ENCODE results near the gene CPSF3.

CPSF3 gene

DNA sequence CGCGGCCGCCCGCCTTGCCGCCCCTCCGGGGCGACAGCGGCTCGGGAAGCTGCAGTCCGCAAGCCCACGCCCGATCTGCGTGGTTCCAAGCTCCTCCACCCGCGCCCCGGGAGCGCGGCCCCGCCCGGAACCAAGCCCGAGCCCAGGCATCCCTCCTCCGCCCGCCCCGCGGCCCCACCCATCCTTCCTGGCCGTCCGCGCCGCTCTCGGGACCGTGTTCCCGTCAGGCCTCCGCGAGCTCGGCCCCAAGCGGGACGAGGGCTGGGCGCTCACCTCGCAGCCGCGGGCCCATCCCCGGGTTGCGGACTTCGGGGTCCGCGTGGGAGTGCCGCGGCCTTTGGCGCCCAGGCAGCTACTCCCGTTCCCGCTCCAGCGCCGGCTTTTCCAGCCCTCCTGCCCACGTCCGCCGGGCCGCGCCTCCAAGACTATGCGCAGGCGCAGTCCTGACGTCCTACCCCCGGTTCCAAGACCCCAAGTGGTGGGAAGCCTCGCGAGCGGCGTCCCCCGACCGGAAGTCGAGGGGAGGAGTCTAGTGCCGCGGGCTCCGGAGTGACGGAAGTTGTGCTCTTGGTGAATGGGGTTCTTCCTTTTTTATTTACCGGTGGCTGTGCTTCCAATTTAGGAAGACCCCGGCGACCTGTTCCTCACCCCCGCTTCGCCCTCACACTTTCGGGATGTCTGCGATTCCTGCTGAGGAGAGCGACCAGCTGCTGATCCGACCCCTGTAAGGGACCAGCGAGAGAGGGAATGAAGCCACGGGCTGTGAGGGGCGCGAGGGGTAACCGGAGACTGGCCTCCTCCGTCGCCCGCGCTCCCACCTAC is at the start of gene CPSF3, which contains the start of gene ITGB1BP1:
CPSF3 (plus strand) TSS at position 555 of the 822 bp plus-strand sequence; CDS start at position 675, 120 bp downstream.
ITGB1BP1 (minus strand) TSS at position 429 of the 822 bp plus-strand sequence. CDS start 4,831 bp downstream, outside the sequence.
- ChIA-PET POLR2A (ENCODE audit: low non-redundant PET) (no interaction called here), CTCF (no interaction called here)
- TF ChIP-seq, protein P1, sequence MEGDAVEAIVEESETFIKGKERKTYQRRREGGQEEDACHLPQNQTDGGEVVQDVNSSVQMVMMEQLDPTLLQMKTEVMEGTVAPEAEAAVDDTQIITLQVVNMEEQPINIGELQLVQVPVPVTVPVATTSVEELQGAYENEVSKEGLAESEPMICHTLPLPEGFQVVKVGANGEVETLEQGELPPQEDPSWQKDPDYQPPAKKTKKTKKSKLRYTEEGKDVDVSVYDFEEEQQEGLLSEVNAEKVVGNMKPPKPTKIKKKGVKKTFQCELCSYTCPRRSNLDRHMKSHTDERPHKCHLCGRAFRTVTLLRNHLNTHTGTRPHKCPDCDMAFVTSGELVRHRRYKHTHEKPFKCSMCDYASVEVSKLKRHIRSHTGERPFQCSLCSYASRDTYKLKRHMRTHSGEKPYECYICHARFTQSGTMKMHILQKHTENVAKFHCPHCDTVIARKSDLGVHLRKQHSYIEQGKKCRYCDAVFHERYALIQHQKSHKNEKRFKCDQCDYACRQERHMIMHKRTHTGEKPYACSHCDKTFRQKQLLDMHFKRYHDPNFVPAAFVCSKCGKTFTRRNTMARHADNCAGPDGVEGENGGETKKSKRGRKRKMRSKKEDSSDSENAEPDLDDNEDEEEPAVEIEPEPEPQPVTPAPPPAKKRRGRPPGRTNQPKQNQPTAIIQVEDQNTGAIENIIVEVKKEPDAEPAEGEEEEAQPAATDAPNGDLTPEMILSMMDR (conservative IDR thresholded peaks at IDR 0.05; ENCODE audit: low read depth) = no peak
- DNase-seq (ENCODE audit: low spot score) = peak; percentile 100
- H3K27ac ChIP-seq = peak within 1 kb of the TSS; percentile 89

DNA sequence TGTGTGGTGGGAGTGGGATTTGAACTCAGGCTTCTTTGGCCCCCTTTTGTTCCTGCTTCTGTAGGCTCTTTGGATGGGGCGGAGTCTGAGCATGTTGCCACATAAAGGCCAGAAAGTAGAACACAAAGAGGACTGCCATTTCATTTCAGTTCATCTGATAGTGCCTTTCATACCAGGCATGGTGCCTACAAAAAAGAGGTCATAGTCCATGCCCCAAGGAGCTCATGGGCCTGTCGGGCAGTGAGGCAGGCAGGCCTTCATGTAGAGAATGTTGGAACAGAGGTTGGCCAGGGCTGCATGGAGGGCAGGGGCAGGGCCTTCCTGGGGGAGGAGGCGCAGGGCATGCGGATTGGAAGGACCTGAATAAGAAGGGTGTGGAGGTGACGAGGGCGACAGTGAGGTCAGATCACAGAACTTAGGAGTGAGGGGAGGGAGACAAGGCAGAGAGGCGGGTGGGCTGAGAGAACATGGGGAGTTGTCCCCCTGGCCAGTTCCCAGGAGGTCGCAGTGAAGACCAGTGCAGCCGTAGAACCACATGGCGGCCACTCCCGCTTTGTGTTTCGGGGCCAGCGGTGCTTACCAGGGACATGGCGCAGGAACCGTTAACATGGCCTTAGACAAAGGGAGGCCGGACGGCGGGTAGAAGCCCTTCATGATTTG is 49.3 kb upstream of the CPSF3 start:
- no peak for DNase-seq (ENCODE audit: low spot score)
- CTCF ChIA-PET = no interaction called here
- no peak overlapping the region for H3K27ac ChIP-seq
- TF ChIP-seq, protein P1 (conservative IDR thresholded peaks at IDR 0.05; ENCODE audit: low read depth) = no peak
- POLR2A ChIA-PET (ENCODE audit: low non-redundant PET) = interaction anchor here (0.6 kb wide), 1 partner anchor 13 kb away, joined by 10 read pairs; no protein-coding TSS in a partner anchor

DNA sequence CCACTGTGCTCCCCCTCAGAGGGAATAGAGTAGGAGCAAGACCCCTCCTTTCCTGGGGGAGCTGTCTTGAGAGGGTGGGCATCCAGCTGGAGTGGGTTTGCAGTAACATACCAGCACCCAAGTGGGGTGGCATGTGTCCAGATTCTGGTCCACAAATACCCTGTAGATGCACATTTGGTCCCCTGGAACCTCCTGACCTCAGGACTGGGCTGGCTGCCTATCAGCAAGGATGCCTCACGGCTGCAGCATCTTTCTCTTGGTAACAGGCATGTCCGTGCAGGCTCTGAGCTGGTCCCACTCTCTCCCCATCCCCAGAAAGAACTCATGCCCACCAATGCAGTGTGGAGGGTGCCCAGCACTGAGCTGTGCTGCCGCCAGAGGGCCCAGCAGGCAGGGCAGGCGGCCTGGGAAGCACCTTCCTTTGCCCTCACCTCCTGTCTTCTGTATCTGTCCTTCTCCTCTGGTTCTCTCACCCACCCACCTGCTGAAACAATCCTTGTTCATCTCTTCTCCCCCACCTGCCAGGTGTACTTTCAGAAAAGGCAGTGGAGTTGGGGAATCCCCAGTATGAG is 47.5 kb upstream of the CPSF3 start:
- POLR2A ChIA-PET (ENCODE audit: low non-redundant PET) = no interaction called here
- TF ChIP-seq, protein P1 (conservative IDR thresholded peaks at IDR 0.05; ENCODE audit: low read depth) = no peak
- H3K27ac ChIP-seq = peak overlapping the region; percentile 35
- DNase-seq (ENCODE audit: low spot score) = no peak
- CTCF ChIA-PET = no interaction called here

DNA sequence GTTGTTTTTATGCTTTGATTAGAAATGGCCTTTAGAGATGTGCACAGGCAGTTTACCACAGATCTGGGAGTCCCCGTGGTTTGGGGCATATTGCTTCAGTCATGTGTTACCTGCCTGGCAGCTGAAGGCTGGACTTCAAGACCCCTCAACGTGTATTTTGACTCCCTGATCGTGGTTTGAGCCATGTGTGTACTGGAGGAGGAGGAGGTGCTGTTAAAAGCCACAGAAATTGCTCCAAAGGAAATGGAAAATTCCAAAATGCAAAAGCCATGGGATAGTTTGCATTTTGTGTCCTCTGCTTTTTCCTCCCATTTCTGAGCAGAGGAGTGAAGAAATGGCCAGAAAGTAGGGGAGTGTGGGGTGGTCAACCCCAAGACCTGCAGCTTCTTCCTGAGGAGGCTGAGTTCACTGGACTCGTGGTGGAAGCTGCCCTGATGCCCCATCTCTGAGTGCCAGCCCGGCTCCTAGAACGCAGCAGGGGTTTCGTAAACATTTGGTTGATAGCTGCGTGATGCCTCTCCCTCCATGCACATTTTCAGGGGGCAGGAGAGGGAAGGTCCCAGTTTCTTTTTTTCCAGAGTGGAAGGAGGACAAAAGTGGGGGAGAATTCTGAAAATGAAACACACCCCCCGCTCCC is 45.9 kb upstream of the CPSF3 start:
- no peak for DNase-seq (ENCODE audit: low spot score)
- POLR2A ChIA-PET (ENCODE audit: low non-redundant PET) = no interaction called here
- CTCF ChIA-PET = no interaction called here
- H3K27ac ChIP-seq = peak overlapping the region; percentile 75
- TF ChIP-seq, protein P1 (conservative IDR thresholded peaks at IDR 0.05; ENCODE audit: low read depth) = no peak

DNA sequence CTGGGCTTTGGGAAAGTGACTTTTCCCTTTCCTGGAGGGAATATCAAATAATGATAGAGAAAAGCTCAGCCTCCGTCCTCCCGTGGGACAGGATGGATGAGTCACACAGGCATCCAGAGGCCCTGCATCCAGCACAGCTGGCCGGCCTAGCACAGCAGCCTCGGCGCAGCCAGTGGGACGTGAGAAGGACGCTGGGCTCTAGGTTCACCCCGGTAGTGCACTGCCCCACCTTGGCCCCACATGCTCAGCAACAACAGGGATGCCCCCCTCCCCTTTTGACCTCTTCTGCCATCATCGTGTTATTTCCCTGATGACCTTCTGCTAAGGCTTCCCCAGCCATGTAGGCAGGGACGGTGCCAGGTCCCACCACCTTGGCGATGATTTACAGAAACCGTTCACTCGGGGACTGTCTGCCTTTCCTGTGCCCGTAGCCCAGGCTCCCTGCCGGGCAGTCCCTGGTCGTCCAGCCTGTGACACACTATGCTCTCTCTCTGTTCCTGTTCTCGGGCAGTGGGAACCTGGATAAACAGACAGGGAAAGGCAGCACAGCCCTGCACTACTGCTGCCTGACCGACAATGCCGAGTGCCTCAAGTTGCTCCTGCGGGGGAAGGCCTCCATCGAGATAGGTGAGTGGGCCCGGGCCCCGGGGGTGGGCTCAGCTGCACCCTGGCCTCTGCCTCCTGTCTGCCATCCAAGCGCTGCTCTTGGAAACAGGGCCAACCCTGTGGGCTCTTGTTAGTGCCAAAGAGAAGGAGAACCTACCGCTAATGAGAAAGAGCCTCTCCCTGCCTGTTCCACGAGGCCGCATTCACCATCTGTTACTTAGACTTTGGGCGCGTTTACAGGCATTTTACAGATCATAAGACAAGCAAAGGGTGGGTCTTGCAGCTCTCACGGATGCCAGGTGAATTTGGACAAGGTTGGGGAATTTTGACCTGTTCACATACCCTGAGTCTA is 44.7 kb upstream of the CPSF3 start:
- H3K27ac ChIP-seq = peak overlapping the region; percentile 75
- DNase-seq (ENCODE audit: low spot score) = peak; percentile 64
- ChIA-PET POLR2A (ENCODE audit: low non-redundant PET) (no interaction called here), CTCF (interaction anchor here (0.6 kb wide), 2 partner anchors 163 to 619 kb away, joined by 3 to 5 read pairs; no protein-coding TSS in a partner anchor)
- TF ChIP-seq, protein P1 (conservative IDR thresholded peaks at IDR 0.05; ENCODE audit: low read depth) = no peak
